Measurements from ENCODE around the gene TSPYL1. TPM values are rescaled to one million over a fixed set of nuclear protein-coding genes. Genes with fewer than 3 reads are reported as not detected.

Gene TSPYL1
- total and polyA plus RNA-seq, 9 of the 15 experiments (the other 6 are each of a cell fraction or from before 2014, with no cell fraction given) = 23.1 to 56.8 (median 37.9) TPM

DNA sequence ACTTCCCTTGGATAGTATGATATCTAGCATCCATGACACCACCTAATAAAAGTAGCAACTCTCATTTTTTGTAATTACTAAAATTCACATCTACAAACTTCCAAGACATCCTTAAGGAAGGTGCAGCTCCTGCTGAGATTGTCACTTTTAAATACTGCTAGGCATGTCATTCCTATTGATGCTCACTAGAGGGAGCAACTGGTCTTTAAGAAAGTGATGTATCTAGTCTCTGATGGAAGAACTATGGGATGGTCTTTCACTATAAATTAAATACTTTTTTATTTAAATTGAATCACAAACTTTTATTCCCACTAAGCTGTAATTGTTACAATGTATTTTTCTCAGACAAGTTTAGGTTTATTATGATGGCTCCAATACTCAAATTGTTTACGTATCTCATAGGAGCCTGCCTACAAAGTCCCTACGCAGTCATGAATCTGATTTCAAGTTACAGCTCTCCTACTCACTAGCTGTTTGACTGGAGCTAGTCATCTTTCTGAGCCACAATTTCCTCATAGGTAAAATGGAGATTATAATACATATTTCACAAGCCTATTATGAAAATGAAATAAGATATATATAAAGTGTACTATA lies 8.1 kb upstream of the TSPYL1 start (continued):
- TF ChIP-seq RAD21 (CRISPR knock-in tag; conservative IDR thresholded peaks at IDR 0.05 in 1 of 2, IDR thresholded peaks at IDR 0.05 in 1 of 2) = peak; percentile 86 to 90

DNA sequence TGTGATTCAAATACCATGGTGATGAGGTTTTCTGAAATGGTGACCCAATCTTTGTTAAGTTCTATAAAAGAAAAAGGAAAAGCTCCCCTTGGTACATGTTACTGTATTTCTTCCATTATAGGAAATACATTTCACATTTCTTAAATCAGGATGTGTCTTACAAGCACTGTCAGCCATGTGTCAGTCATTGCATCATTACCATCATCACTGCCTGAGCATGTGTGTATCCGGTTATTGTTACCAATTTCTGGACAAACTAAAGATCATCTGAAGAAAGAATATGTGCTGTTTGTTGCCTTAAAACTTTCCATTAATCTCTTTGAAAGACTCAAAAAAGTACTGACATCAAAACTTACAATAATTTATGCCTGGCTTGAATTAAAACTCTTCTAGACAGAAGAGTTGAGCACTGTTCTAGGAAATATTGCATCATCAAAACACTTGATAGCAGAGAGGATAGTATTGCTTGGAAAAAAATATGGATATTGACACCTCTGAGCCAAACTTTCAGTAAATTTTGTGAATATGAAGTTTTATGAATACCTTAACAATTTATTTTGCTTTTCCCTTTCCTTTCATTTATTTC lies 7.1 kb upstream of the TSPYL1 start:
- Histone ChIP-seq H2AFZ (ENCODE audit: low read depth, low read length) (no peak overlapping the region), H3K9ac (ENCODE audit: insufficient read depth in 1 of 2, low read depth in 2 of 2, low read length in 2 of 2) (no peak overlapping the region), H3K4me1 (replicated peaks in 1 of 2; ENCODE audit: control insufficient read depth in 2 of 2, insufficient read depth in 2 of 2, low read length in 2 of 2) (no peaks in the 10 kb centered on the region; a peak in 1 of 5 replicates), H3K79me2 (ENCODE audit: control insufficient read depth, insufficient read depth, low read length) (no peaks in the 10 kb centered on the region), H4K20me1 (replicated peaks; ENCODE audit: control insufficient read depth, insufficient read depth, low read length) (no peaks in the 10 kb centered on the region), H3K9me3 (replicated peaks; ENCODE audit: control insufficient read depth, insufficient read depth, low read depth, low read length) (no peaks in the 10 kb centered on the region), H3K27me3 (ENCODE audit: control insufficient read depth in 2 of 2, insufficient read depth in 2 of 2, low read length in 2 of 2) (0 out of 5 replicates have a peak, but pooled peaks cover 0 to 3% of the 10 kb centered on the region in 2 experiments), H3K9me1 (ENCODE audit: control insufficient read depth, insufficient read depth, low read length) (no peaks in the 10 kb centered on the region), H3K27ac (ENCODE audit: extremely low read depth, low read depth, low read length) (no peak overlapping the region), H3K36me3 (ENCODE audit: control insufficient read depth, insufficient read depth, low read length) (no peaks in the 10 kb centered on the region), H3K4me2 (ENCODE audit: insufficient read depth, low read length) (no peak overlapping the region), H3K4me3 (no peak overlapping the region)
- FAIRE-seq (no peak), ATAC-seq (peak; percentile 40; the same call in 1 of the 3 replicates), DNase-seq (ENCODE audit: extremely low read depth in 1 of 4, low spot score in 3 of 4) (no peak)
- CTCF ChIA-PET (ENCODE audit: low intra/inter-chr PET ratio) = interaction anchor here (0.9 to 1.2 kb wide), 3 partner anchors 243 to 246 kb away, joined by 3 to 4 read pairs (median 3); no protein-coding TSS in a partner anchor
- intact Hi-C loops (cut with micrococcal nuclease) = loop anchor here (1.0 to 2.0 kb wide), 2 partner anchors 245 to 274 kb away; no protein-coding TSS in a partner anchor
- 0% methylated on average over 1 of the region's 1 CpG for WGBS (ENCODE audit: insufficient coverage, low coverage, missing lambda C conversion rate)
- POLR2A ChIA-PET = no interaction called here
- in situ Hi-C loops (cut with MboI) = loop anchor here (10.0 kb wide), 1 partner anchor 268 kb away; the partner anchor contains the start of gene CALHM4
- BruUV-seq (replicated peaks) = no TSS peak
- TF ChIP-seq PTRF (tag; IDR thresholded peaks at IDR 0.05) (no peak), MYC (IDR thresholded peaks at IDR 0.05; ENCODE audit: low read depth, low read length) (peak; percentile 51; the same call in 1 of the 2 replicates), MYC (CRISPR knock-in tag; IDR thresholded peaks at IDR 0.05; ENCODE audit: borderline replicate concordance, low read depth) (no peak)
- TF ChIP-seq, protein P1, sequence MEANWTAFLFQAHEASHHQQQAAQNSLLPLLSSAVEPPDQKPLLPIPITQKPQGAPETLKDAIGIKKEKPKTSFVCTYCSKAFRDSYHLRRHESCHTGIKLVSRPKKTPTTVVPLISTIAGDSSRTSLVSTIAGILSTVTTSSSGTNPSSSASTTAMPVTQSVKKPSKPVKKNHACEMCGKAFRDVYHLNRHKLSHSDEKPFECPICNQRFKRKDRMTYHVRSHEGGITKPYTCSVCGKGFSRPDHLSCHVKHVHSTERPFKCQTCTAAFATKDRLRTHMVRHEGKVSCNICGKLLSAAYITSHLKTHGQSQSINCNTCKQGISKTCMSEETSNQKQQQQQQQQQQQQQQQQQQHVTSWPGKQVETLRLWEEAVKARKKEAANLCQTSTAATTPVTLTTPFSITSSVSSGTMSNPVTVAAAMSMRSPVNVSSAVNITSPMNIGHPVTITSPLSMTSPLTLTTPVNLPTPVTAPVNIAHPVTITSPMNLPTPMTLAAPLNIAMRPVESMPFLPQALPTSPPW (CRISPR knock-in tag; IDR thresholded peaks at IDR 0.05) = no peak
- TF ChIP-seq, protein P2, sequence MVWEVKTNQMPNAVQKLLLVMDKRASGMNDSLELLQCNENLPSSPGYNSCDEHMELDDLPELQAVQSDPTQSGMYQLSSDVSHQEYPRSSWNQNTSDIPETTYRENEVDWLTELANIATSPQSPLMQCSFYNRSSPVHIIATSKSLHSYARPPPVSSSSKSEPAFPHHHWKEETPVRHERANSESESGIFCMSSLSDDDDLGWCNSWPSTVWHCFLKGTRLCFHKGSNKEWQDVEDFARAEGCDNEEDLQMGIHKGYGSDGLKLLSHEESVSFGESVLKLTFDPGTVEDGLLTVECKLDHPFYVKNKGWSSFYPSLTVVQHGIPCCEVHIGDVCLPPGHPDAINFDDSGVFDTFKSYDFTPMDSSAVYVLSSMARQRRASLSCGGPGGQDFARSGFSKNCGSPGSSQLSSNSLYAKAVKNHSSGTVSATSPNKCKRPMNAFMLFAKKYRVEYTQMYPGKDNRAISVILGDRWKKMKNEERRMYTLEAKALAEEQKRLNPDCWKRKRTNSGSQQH (CRISPR knock-in tag; IDR thresholded peaks at IDR 0.05) = no peak
- TF ChIP-seq, protein P3, sequence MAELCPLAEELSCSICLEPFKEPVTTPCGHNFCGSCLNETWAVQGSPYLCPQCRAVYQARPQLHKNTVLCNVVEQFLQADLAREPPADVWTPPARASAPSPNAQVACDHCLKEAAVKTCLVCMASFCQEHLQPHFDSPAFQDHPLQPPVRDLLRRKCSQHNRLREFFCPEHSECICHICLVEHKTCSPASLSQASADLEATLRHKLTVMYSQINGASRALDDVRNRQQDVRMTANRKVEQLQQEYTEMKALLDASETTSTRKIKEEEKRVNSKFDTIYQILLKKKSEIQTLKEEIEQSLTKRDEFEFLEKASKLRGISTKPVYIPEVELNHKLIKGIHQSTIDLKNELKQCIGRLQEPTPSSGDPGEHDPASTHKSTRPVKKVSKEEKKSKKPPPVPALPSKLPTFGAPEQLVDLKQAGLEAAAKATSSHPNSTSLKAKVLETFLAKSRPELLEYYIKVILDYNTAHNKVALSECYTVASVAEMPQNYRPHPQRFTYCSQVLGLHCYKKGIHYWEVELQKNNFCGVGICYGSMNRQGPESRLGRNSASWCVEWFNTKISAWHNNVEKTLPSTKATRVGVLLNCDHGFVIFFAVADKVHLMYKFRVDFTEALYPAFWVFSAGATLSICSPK (IDR thresholded peaks at IDR 0.05; ENCODE audit: borderline replicate concordance) = no peak
- TF ChIP-seq, protein P4, sequence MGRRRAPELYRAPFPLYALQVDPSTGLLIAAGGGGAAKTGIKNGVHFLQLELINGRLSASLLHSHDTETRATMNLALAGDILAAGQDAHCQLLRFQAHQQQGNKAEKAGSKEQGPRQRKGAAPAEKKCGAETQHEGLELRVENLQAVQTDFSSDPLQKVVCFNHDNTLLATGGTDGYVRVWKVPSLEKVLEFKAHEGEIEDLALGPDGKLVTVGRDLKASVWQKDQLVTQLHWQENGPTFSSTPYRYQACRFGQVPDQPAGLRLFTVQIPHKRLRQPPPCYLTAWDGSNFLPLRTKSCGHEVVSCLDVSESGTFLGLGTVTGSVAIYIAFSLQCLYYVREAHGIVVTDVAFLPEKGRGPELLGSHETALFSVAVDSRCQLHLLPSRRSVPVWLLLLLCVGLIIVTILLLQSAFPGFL (CRISPR knock-in tag; IDR thresholded peaks at IDR 0.05) = no peak
- TF ChIP-seq, protein P5, sequence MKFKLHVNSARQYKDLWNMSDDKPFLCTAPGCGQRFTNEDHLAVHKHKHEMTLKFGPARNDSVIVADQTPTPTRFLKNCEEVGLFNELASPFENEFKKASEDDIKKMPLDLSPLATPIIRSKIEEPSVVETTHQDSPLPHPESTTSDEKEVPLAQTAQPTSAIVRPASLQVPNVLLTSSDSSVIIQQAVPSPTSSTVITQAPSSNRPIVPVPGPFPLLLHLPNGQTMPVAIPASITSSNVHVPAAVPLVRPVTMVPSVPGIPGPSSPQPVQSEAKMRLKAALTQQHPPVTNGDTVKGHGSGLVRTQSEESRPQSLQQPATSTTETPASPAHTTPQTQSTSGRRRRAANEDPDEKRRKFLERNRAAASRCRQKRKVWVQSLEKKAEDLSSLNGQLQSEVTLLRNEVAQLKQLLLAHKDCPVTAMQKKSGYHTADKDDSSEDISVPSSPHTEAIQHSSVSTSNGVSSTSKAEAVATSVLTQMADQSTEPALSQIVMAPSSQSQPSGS (CRISPR knock-in tag; IDR thresholded peaks at IDR 0.05) = no peak

All from K562 (cell line).